ENCODE measurements around the gene CARMIL1.

DNA sequence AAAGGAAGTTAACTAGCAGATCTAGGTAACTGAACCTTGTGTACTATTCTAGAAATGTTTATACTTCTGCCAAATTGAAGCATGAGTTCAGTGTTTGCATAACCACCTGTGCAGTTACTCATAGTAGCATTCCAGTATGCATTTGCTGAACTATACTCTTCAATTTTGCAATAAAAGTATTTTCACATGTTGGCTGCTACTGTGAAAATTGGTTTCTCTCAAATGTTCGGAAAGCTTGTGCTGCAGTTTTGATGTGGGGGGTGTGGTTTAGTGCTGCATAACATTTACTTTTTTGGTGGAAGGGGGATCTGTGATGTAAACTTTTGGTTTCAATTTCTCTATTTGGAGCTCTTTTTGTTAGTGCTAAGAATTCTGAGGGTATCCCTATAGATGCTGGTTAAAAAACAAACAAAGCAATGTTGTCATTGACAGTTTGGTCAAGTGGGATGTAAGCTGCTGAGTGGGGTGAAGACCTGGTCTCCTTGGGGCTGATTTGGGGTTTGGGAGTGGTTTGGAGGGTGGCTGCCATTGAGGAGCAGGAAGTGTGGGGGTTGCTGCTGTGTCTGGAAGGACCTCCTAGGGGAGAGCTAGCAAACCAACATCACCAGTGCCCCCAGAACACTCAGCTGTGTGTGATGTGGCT is 87.8 kb downstream of the CARMIL1 start:
- TF ChIP-seq, protein P1, sequence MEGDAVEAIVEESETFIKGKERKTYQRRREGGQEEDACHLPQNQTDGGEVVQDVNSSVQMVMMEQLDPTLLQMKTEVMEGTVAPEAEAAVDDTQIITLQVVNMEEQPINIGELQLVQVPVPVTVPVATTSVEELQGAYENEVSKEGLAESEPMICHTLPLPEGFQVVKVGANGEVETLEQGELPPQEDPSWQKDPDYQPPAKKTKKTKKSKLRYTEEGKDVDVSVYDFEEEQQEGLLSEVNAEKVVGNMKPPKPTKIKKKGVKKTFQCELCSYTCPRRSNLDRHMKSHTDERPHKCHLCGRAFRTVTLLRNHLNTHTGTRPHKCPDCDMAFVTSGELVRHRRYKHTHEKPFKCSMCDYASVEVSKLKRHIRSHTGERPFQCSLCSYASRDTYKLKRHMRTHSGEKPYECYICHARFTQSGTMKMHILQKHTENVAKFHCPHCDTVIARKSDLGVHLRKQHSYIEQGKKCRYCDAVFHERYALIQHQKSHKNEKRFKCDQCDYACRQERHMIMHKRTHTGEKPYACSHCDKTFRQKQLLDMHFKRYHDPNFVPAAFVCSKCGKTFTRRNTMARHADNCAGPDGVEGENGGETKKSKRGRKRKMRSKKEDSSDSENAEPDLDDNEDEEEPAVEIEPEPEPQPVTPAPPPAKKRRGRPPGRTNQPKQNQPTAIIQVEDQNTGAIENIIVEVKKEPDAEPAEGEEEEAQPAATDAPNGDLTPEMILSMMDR (IDR thresholded peaks at IDR 0.05) = no peak
- TF ChIP-seq POLR2A (IDR thresholded peaks at IDR 0.05) (no peak), EP300 (IDR thresholded peaks at IDR 0.05) (no peak), POLR2AphosphoS5 (IDR thresholded peaks at IDR 0.05) (no peak)
